Mesothelial cell of epicardium (in vitro differentiated cells): Measurements from ENCODE around the gene MYRF. TPM values are rescaled to one million over a fixed set of nuclear protein-coding genes. Genes with fewer than 3 reads are reported as not detected.

Source experiments
- DNase-seq, 2 experiments: peaks; one replicate each; pipeline ENCODE4 v3.0.0; 2021; ENCODE audit warnings: low spot score in 2 of 2; ENCODE audit not compliant: unreplicated experiment in 2 of 2
- H3K27ac Mint-ChIP-seq: 2 replicates; pipeline ENCODE4 v1.8.0; 2021; ENCODE audit warnings: mixed read lengths
- H3K27me3 Mint-ChIP-seq: 2 replicates; pipeline ENCODE4 v1.8.0; 2021; ENCODE audit warnings: low read depth, mixed read lengths
- H3K36me3 Mint-ChIP-seq: 2 replicates; pipeline ENCODE4 v1.8.0; 2021; ENCODE audit warnings: mixed read lengths
- H3K4me1 Mint-ChIP-seq: 2 replicates; pipeline ENCODE4 v1.8.0; 2021; ENCODE audit warnings: mixed read lengths
- H3K4me3 Mint-ChIP-seq: 2 replicates; pipeline ENCODE4 v1.8.0; 2021; ENCODE audit warnings: mild to moderate bottlenecking, moderate library complexity, mixed read lengths
- H3K9me3 Mint-ChIP-seq: 2 replicates; pipeline ENCODE4 v1.8.0; 2021; ENCODE audit warnings: mixed read lengths
- total RNA-seq: library from RNA; stranded (reverse); gene quantifications from 3 replicates; pipeline ENCODE4 v1.2.1, GENCODE V29; 2021
- TF ChIP-seq, protein P1 (sequence below): fragments of 200-600 bp; sonication (generic); IDR thresholded peaks from one replicate; pipeline ENCODE4 v1.5.0; 2021; ENCODE audit warnings: antibody characterized with exemption; ENCODE audit not compliant: unreplicated experiment

MYRF gene
- total RNA-seq, 1 donor from 2014 or later, result 428 TPM

DNA sequence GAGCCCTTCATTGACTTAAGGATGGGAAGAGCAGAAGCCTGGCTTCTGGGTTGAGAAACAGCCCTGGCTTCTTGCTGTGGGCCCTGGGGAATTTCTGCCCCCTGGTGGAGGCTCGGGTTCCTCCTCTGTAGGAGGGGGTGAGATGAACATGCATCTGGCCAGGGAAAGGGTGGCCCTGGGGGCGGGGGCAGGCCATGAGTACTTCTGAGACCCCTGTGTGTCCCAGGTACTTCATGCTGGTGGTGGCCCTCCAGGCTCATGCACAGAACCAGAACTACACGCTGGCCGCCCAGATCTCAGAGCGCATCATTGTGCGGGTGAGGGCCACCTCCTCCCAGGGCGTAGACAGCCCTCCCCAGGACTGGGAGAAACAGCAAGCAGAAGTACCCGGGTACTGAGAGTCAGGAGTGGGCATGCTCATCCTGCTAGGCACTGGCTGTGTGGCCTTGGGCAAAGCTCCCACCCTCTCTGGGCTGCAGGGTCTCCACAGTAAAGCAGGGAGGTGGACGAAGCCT is 24.2 kb downstream of the MYRF start:
- Mint-ChIP-seq H3K27me3 (no peaks in the 10 kb centered on the region), H3K36me3 (peaks cover 28% of the 10 kb centered on the region), H3K27ac (peak overlapping the region; percentile 99), H3K9me3 (no peaks in the 10 kb centered on the region), H3K4me1 (peaks cover 43% of the 10 kb centered on the region), H3K4me3 (no peak overlapping the region)
- DNase-seq, result no peak
- TF ChIP-seq, protein P1, sequence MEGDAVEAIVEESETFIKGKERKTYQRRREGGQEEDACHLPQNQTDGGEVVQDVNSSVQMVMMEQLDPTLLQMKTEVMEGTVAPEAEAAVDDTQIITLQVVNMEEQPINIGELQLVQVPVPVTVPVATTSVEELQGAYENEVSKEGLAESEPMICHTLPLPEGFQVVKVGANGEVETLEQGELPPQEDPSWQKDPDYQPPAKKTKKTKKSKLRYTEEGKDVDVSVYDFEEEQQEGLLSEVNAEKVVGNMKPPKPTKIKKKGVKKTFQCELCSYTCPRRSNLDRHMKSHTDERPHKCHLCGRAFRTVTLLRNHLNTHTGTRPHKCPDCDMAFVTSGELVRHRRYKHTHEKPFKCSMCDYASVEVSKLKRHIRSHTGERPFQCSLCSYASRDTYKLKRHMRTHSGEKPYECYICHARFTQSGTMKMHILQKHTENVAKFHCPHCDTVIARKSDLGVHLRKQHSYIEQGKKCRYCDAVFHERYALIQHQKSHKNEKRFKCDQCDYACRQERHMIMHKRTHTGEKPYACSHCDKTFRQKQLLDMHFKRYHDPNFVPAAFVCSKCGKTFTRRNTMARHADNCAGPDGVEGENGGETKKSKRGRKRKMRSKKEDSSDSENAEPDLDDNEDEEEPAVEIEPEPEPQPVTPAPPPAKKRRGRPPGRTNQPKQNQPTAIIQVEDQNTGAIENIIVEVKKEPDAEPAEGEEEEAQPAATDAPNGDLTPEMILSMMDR, result peak; percentile 69

DNA sequence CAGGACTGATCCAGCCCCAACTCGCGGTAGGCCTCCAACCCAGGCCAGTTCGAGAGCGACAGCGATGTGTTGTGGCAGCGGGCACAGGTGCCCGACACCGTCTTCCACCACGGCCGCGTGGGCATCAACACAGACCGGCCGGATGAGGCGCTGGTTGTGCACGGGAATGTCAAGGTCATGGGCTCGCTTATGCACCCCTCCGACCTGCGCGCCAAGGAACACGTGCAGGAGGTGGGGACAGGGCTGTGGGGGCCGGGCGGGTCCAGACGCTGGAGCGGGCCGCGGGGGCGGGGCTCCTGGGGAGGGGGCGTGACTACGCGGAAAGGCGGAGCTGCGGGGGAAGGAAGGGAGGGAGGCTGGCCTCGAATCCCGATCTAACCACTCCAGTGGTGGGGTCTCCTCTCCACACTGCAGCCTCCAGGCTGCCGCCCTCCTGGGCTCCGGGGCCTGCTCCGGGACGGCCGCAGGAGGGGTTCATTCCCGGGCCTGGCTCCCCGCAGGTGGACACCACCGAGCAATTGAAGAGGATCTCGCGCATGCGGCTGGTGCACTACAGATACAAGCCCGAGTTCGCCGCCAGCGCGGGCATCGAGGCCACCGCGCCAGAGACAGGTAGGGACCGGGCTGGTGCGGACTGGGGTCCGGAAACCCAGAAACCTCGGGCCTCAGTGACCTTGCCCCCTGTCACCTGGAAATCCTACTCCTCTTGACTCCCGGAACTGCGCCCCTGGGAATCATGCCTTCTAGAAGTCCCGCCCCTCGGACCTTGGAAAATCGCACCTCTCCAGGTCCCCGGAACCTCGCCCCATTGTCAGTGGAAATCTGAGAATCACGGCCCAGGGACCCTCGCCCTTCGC is 25.0 kb downstream of the MYRF start:
- Mint-ChIP-seq H3K27me3 (no peaks in the 10 kb centered on the region), H3K9me3 (no peaks in the 10 kb centered on the region), H3K4me1 (peaks cover 36% of the 10 kb centered on the region), H3K4me3 (no peak overlapping the region), H3K27ac (peak overlapping the region; percentile 58), H3K36me3 (peaks cover 28% of the 10 kb centered on the region)
- TF ChIP-seq, protein P1, result no peak
- no peak for DNase-seq

DNA sequence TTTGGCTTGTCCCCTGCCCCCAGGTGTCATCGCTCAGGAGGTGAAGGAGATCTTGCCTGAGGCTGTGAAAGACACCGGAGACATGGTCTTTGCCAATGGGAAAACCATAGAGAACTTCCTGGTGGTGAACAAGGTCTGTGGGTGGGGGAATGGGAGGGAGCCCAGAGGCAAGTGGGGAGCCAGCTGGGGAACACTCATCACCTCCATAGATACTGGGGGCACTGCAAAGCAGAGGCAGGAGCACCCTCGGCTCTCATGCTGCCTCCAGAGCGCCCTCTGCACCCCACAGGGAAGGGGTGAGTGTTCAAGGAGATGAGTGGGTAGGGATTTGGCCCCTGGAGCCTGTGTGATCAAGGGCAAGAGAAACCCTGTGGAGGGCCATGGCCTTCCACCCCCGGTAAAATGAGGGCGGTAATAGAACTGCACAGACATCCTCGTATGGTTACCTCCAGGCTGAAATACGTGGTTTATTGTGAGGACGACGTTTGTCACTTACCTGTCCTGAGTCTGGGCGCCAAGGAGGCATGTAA is 26.0 kb downstream of the MYRF start:
- H3K36me3 Mint-ChIP-seq, result peaks cover 30% of the 10 kb centered on the region
- H3K4me1 Mint-ChIP-seq, result peaks cover 30% of the 10 kb centered on the region
- no peak for DNase-seq
- TF ChIP-seq, protein P1, result no peak
- no peaks in the 10 kb centered on the region for H3K9me3 Mint-ChIP-seq
- no peaks in the 10 kb centered on the region for H3K27me3 Mint-ChIP-seq
- H3K27ac Mint-ChIP-seq, result peak overlapping the region; percentile 86
- no peak overlapping the region for H3K4me3 Mint-ChIP-seq

DNA sequence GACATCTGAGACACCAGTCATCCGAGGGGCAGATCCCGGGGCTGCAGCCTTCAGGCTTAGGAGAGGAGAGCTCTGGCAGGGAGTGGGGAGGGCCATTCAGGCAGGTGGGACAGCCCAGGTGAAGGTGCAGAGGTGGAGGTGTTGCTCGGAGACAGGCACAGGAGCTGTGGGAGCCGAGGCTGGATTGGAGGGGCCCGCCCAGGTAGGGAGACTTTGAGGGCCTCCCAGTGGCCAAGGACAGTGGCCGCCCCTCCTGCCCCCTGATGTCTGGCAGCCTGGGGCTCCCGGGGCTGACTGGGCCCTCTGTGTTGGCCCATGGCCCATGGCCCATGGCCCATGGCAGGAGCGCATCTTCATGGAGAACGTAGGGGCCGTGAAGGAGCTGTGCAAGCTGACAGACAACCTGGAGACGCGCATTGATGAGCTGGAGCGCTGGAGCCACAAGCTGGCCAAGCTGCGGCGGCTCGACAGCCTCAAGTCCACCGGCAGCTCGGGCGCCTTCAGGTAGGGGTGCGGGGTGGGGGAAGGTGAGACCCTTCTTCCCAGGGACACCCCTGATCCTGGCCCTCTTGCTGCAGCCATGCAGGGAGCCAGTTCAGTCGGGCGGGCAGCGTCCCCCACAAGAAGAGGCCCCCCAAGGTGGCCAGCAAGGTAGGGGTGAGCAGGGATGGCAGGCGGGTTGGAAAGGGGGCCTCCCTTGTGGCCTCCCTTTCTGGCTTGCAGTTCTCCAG is 26.6 kb downstream of the MYRF start:
- no peak for DNase-seq
- Mint-ChIP-seq H3K4me3 (no peak overlapping the region), H3K27ac (peak overlapping the region; percentile 86), H3K4me1 (peaks cover 24% of the 10 kb centered on the region), H3K9me3 (no peaks in the 10 kb centered on the region), H3K36me3 (peaks cover 29% of the 10 kb centered on the region), H3K27me3 (no peaks in the 10 kb centered on the region)
- TF ChIP-seq, protein P1, result no peak

DNA sequence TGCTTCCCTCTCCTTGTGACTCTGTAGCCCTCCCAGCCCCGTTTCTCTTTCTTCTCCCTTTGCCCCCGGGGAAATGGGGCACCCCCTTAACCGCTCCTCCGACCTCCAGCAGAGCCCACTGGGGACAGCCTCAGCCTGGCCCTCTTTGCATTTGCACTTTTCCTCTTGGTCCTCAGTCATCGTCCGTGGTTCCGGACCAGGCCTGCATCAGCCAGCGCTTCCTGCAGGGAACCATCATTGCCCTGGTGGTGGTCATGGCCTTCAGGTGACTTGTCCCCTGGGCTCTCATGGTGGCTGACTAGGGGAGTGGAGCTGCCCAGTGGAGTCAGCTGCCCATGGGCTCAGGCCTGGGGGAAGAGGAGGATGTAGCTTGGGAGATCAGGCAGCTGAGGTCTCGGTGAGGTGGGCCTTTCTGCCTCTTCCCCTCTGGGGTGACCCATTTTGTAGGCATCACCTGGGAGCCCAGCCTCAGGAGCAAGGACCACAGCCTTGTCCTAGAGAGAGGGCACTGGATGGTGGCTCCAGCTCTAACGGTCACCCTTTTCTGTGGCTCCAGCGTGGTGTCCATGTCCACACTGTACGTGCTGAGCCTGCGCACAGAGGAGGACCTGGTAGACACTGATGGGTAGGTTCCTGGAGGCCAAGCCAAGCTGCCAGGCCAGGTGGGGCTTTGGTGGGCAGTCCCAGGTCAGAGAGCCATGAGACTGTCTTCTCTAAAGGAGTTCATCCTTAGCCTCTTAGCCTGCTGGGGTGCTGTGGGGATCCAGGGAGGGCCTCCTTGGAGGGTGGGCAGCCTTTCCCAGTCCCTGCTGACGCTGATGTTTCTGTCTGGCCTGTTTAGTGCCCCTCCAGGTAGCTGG is 27.5 kb downstream of the MYRF start:
- Mint-ChIP-seq H3K36me3 (peaks cover 36% of the 10 kb centered on the region), H3K27ac (peak overlapping the region; percentile 77), H3K4me1 (peaks cover 16% of the 10 kb centered on the region), H3K9me3 (no peaks in the 10 kb centered on the region), H3K27me3 (no peaks in the 10 kb centered on the region), H3K4me3 (no peak overlapping the region)
- TF ChIP-seq, protein P1, result no peak
- DNase-seq, result no peak
